Right lobe of liver (tissue), 4 donors: ENCODE data around the gene HTN3.

Source experiments
- CTCF ChIP-seq, 4 donors: fragments of 200-600 bp in 3 of 4; fragments of 450-650 bp in 1 of 4; IDR thresholded peaks; one replicate each; pipeline versions ENCODE4 v1.5.1 to v1.8.0; 2016 to 2022; ENCODE audit warnings: antibody characterized with exemption in 4 of 4, mild to moderate bottlenecking in 2 of 4
- POLR2A ChIP-seq: fragments of 450-650 bp; IDR thresholded peaks from one replicate; pipeline ENCODE4 v1.6.1; 2017; ENCODE audit warnings: antibody characterized with exemption, mild to moderate bottlenecking
- donor health status: DM: no; HTN: no; CAD: no.
- donor health status: DM: no; HTN: no; CAD: no.
- donor health status: DM: no; HTN: yes; CAD: no.

GRCh38 chr4:70008771-70009170 lies 19.5 kb upstream of the HTN3 start:
- no peak for TF ChIP-seq CTCF (IDR thresholded peaks at IDR 0.05)
- no peak for TF ChIP-seq POLR2A
